HepG2 (cell line): ENCODE data around the gene MYO10. TPM values are rescaled to one million over a fixed set of nuclear protein-coding genes. Genes with fewer than 3 reads are reported as not detected.

ENCODE experiments used
- ATAC-seq: fragments of 200-7000 bp; cut with Tn5 transposase; 3 replicates; pipeline ENCODE4 v1.9.1; 2020; ENCODE audit warnings: mild to moderate bottlenecking, moderate library complexity
- BruUV-seq: library from RNA; stranded (reverse); fragments of 400-500 nt; replicated peaks from 2 replicates; lab custom pipeline; 2021; lab: Mats Ljungman, UMichigan
- CTCF ChIA-PET: fragments of 300-600 bp; formaldehyde crosslinking; extraction: SDS; loops from one replicate; lab custom pipeline; 2021; ENCODE audit warnings: low total read pairs, inconsistent platforms, low intra/inter-chr PET ratio; lab: Yijun Ruan, JAX
- POLR2A ChIA-PET: fragments of 350-600 bp; sonication (Branson Sonifier 250); formaldehyde crosslinking; loops from one replicate; lab custom pipeline; 2020; ENCODE audit warnings: antibody characterized with exemption, inconsistent platforms; lab: Yijun Ruan, JAX
- DNase-seq: peaks from one replicate; pipeline ENCODE4 v3.0.0-alpha.2; 2015; ENCODE audit warnings: low spot score
- FAIRE-seq: peaks from 3 replicates; lab custom pipeline; 2011; peaks lifted over from hg19 to GRCh38; lab: Jason Lieb, UNC
- H2AFZ ChIP-seq: one replicate; pipeline ENCODE4 v1.6.1; 2011; ENCODE audit warnings: low read length, inconsistent platforms
- H3K27ac ChIP-seq: fragments of 300-600 bp; 3 replicates; pipeline ENCODE4 v1.8.0; 2011; ENCODE audit warnings: mixed run types, mild to moderate bottlenecking, mixed read lengths, low read length, inconsistent platforms; ENCODE audit not compliant: insufficient read depth; ENCODE audit errors: extremely low read length
- H3K27me3 ChIP-seq, 2 experiments: fragments of 200-600 bp in 1 of 2; 2 replicates in 1 of 2; 3 replicates in 1 of 2; pipeline versions ENCODE4 v1.6.0 to v1.8.0; 2011; ENCODE audit warnings: low read length in 2 of 2, mild to moderate bottlenecking in 2 of 2, moderate library complexity in 2 of 2, inconsistent platforms in 1 of 2; ENCODE audit not compliant: insufficient read depth in 2 of 2, control insufficient read depth in 1 of 2
- H3K36me3 ChIP-seq, 2 experiments: fragments of 200-600 bp in 1 of 2; replicated peaks in 1 of 2; 2 replicates in 1 of 2; 3 replicates in 1 of 2; pipeline versions ENCODE4 v1.5.1 to v1.8.0; 2011; ENCODE audit warnings: low read length in 2 of 2, inconsistent platforms in 1 of 2; ENCODE audit not compliant: insufficient read depth in 2 of 2, control insufficient read depth in 1 of 2
- H3K4me1 ChIP-seq: 2 replicates; pipeline ENCODE4 v1.5.1; 2012; ENCODE audit warnings: low read length, inconsistent platforms; ENCODE audit not compliant: insufficient read depth
- H3K4me2 ChIP-seq: 2 replicates; pipeline ENCODE4 v1.6.0; 2011; ENCODE audit warnings: low read depth, low read length, inconsistent platforms
- H3K4me3 ChIP-seq, 3 experiments: fragments of 200-600 bp in 1 of 3; sonication (generic), shearing (Covaris generic) in 1 of 3; replicated peaks in 1 of 3; 2 replicates each; pipeline ENCODE4 v1.5.1; 2011 to 2016; ENCODE audit warnings: low read length in 3 of 3, inconsistent platforms in 2 of 3, low read depth in 2 of 3, mild to moderate bottlenecking in 2 of 3, control low read depth in 1 of 3, mixed read lengths in 1 of 3; ENCODE audit not compliant: insufficient read depth in 1 of 3
- H3K79me2 ChIP-seq: one replicate; pipeline ENCODE4 v1.6.1; 2011; ENCODE audit warnings: low read length, inconsistent platforms; ENCODE audit not compliant: insufficient read depth
- H3K9ac ChIP-seq: 2 replicates; pipeline ENCODE4 v1.6.0; 2011; ENCODE audit warnings: mild to moderate bottlenecking, low read depth, low read length, inconsistent platforms; ENCODE audit not compliant: insufficient read depth
- H3K9me3 ChIP-seq: 2 replicates; pipeline ENCODE4 v1.5.1; 2012; ENCODE audit warnings: mild to moderate bottlenecking, low read length
- H4K20me1 ChIP-seq: 2 replicates; pipeline ENCODE4 v1.6.0; 2011; ENCODE audit warnings: inconsistent platforms, mild to moderate bottlenecking, low read length, moderate library complexity; ENCODE audit not compliant: insufficient read depth
- CHCHD3 ChIP-seq: sonication (generic); formaldehyde crosslinking; IDR thresholded peaks from 2 replicates; pipeline ENCODE4 v1.8.0; 2022; ENCODE audit warnings: mild to moderate bottlenecking, missing genetic modification reagents, moderate library complexity
- HNF4A ChIP-seq: sonication (generic); formaldehyde crosslinking; IDR thresholded peaks from 2 replicates; pipeline ENCODE4 v1.4.0; 2020; ENCODE audit warnings: missing genetic modification reagents
- HNF4G ChIP-seq, 2 experiments: sonication (generic) in 1 of 2; formaldehyde crosslinking in 1 of 2; IDR thresholded peaks; 2 replicates each; pipeline versions ENCODE4 v1.4.0 to v1.6.1; 2011 to 2020; ENCODE audit warnings: borderline replicate concordance in 2 of 2, low read depth in 2 of 2, mild to moderate bottlenecking in 2 of 2, low read length in 1 of 2, missing genetic modification reagents in 1 of 2, moderate library complexity in 1 of 2
- SOX5 ChIP-seq: IDR thresholded peaks from 2 replicates; pipeline ENCODE4 v1.6.1; 2016; ENCODE audit warnings: borderline replicate concordance
- TFAP4 ChIP-seq: sonication (generic); IDR thresholded peaks from 2 replicates; pipeline ENCODE4 v1.6.1; 2016; ENCODE audit warnings: low read depth, borderline replicate concordance
- ZNF160 ChIP-seq: sonication (generic); formaldehyde crosslinking; IDR thresholded peaks from 2 replicates; pipeline ENCODE4 v1.8.0; 2022; ENCODE audit warnings: mild to moderate bottlenecking, inconsistent platforms, missing genetic modification reagents
- ZNF263 ChIP-seq: sonication (generic); formaldehyde crosslinking; IDR thresholded peaks from 2 replicates; pipeline ENCODE4 v1.4.0; 2020; ENCODE audit warnings: missing genetic modification reagents
- ZNF362 ChIP-seq: sonication (generic); formaldehyde crosslinking; IDR thresholded peaks from 2 replicates; pipeline ENCODE4 v1.4.0; 2020; ENCODE audit warnings: missing genetic modification reagents, mild to moderate bottlenecking, borderline replicate concordance
- WGBS: methylation state at CpG from one replicate; pipeline ENCODE4 v1.1.6; 2017; ENCODE audit warnings: low lambda C conversion rate; 5-methylcytosine and 5-hydroxymethylcytosine counted together
- in situ Hi-C: cut with HindIII; loops from 2 replicates; pipeline ENCODE4 v1.10.0; 2017; ENCODE audit warnings: low pct_unique_long_range_greater_than_20kb; ENCODE audit not compliant: extremely low pct_ligation_motif_present
- intact Hi-C: fragments of 100-400 bp; cut with micrococcal nuclease; formaldehyde crosslinking; loops from one replicate; pipeline ENCODE4 v1.10.0; 2022; ENCODE audit not compliant: unreplicated experiment
- polyA plus RNA-seq, 8 experiments: library from polyadenylated mRNA; depleted of rRNA in 3 of 8; stranded (reverse) in 7 of 8; unstranded in 1 of 8; fragments of >200 nt; fragmentation: Illumina TruSeq in 4 of 8; extraction: Trizol in 4 of 8; gene quantifications; 2 replicates each; pipeline versions ENCODE4 v1.2.1 to v1.2.3, GENCODE V29; 2011 to 2016; ENCODE audit warnings: low read depth in 4 of 8, missing spikeins in 1 of 8, mixed read lengths in 1 of 8; ENCODE audit not compliant: insufficient read depth in 1 of 8
- total RNA-seq, 5 experiments: library from RNA; depleted of rRNA; stranded (reverse); fragments of >200 nt; fragmentation: Illumina TruSeq; extraction: Trizol; gene quantifications; 2 replicates each; pipeline ENCODE4 v1.2.3, GENCODE V29; 2016; ENCODE audit warnings: low read depth in 1 of 5

Gene MYO10
- total and polyA plus RNA-seq, 2 of the 13 experiments (the other 11 are each of a cell fraction or from before 2014, with no cell fraction given), result 4.5 to 14.0 TPM

GRCh38 chr5:16952968-16953671, 17.0 kb upstream of the MYO10 start:
- Histone ChIP-seq H4K20me1 (no peaks in the 10 kb centered on the region), H3K79me2 (no peaks in the 10 kb centered on the region), H3K27ac (no peak overlapping the region), H3K9ac (no peak overlapping the region), H3K4me2 (no peak overlapping the region; the same call in 1 of the 2 replicates), H2AFZ (no peak overlapping the region), H3K4me1 (peaks cover 10% of the 10 kb centered on the region; the same call in 1 of the 2 replicates), H3K36me3 (no peaks in the 10 kb centered on the region), H3K9me3 (no peaks in the 10 kb centered on the region), H3K27me3 (no peaks in the 10 kb centered on the region), H3K4me3 (no peak overlapping the region)
- in situ Hi-C loops (no loop called here), intact Hi-C loops (no loop called here)
- ATAC-seq, result peak; percentile 67
- no TSS peak for BruUV-seq
- no peak for FAIRE-seq
- CTCF ChIA-PET, result no interaction called here
- peak; percentile 13 for DNase-seq
- TF ChIP-seq ZNF263 (CRISPR knock-in tag) (peak; percentile 66), TFAP4 (0 out of 2 replicates have a peak, but pooled peaks have one; percentile 21), HNF4G (IDR thresholded peaks at IDR 0.05; ENCODE audit: borderline replicate concordance, low read depth, low read length) (0 out of 2 replicates have a peak, but pooled peaks have one; percentile 10), HNF4G (CRISPR knock-in tag; IDR thresholded peaks at IDR 0.05; ENCODE audit: borderline replicate concordance, low read depth) (no peak), ZNF362 (CRISPR knock-in tag) (peak; percentile 60; the same call in 1 of the 2 replicates), SOX5 (0 out of 2 replicates have a peak, but pooled peaks have one; percentile 17), CHCHD3 (CRISPR knock-in tag) (no peak), ZNF160 (CRISPR knock-in tag) (no peak), HNF4A (peak; percentile 31; the same call in 1 of the 2 replicates)
- POLR2A ChIA-PET, result no interaction called here
- WGBS, result 25% methylated on average over 6 of the region's 6 CpGs
